Smooth muscle cell (in vitro differentiated cells): Measurements from ENCODE around the gene CACNA1H. TPM values are rescaled to one million over a fixed set of nuclear protein-coding genes. Genes with fewer than 3 reads are reported as not detected.

ENCODE experiments used
- DNase-seq: peaks from one replicate; lab custom pipeline; 2025; ENCODE audit not compliant: unreplicated experiment; lab: John Stamatoyannopoulos, UW
- H2AFZ ChIP-seq: fragments of 200-600 bp; sonication (generic); 2 replicates; pipeline ENCODE4 v1.6.0; 2016; ENCODE audit warnings: antibody characterized with exemption, low read depth, mild to moderate bottlenecking
- H3F3A ChIP-seq: fragments of 200-600 bp; sonication (generic); 2 replicates; pipeline ENCODE4 v1.6.0; 2017; ENCODE audit warnings: antibody characterized with exemption, low read depth
- H3K27ac ChIP-seq: fragments of 200-600 bp; sonication (generic); 2 replicates; pipeline ENCODE4 v1.5.1; 2016; ENCODE audit warnings: low read depth, mild to moderate bottlenecking
- H3K27me3 ChIP-seq: fragments of 200-600 bp; sonication (generic); 2 replicates; pipeline ENCODE4 v1.6.1; 2016; ENCODE audit warnings: low read depth, mild to moderate bottlenecking
- H3K36me3 ChIP-seq: fragments of 200-600 bp; sonication (generic); 2 replicates; pipeline ENCODE4 v1.5.1; 2016; ENCODE audit warnings: low read depth
- H3K4me1 ChIP-seq: fragments of 200-600 bp; sonication (generic); 2 replicates; pipeline ENCODE4 v1.5.1; 2016; ENCODE audit warnings: low read depth
- H3K4me2 ChIP-seq: fragments of 200-600 bp; sonication (generic); 2 replicates; pipeline ENCODE4 v1.6.0; 2016; ENCODE audit warnings: mild to moderate bottlenecking
- H3K4me3 ChIP-seq: fragments of 200-600 bp; sonication (generic); 2 replicates; pipeline ENCODE4 v1.5.1; 2016; ENCODE audit warnings: mild to moderate bottlenecking
- H3K79me2 ChIP-seq: fragments of 200-600 bp; sonication (generic); 2 replicates; pipeline ENCODE4 v1.6.0; 2016; ENCODE audit warnings: low read depth, mild to moderate bottlenecking
- H3K9ac ChIP-seq: fragments of 200-600 bp; sonication (generic); 2 replicates; pipeline ENCODE4 v1.6.0; 2016; ENCODE audit warnings: low read depth
- H3K9me3 ChIP-seq: fragments of 200-600 bp; sonication (generic); replicated peaks from 2 replicates; pipeline ENCODE4 v1.5.1; 2016; ENCODE audit warnings: low read depth
- H4K20me1 ChIP-seq: fragments of 200-600 bp; sonication (generic); 2 replicates; pipeline ENCODE4 v1.6.0; 2016; ENCODE audit warnings: low read depth
- WGBS: methylation state at CpG from one replicate; pipeline ENCODE4 v1.1.7; 2016; ENCODE audit warnings: low lambda C conversion rate; 5-methylcytosine and 5-hydroxymethylcytosine counted together
- polyA plus RNA-seq: library from polyadenylated mRNA; unstranded; fragments of >200 nt; fragmentation: Nextera tagmentation; extraction: Ambion mirVana; gene quantifications from 2 replicates; pipeline ENCODE4 v1.2.1, GENCODE V29; 2016
- total RNA-seq: library from RNA; depleted of rRNA; stranded (reverse); fragments of >200 nt; gene quantifications from 2 replicates; pipeline ENCODE4 v1.2.3, GENCODE V29; 2014
- TF ChIP-seq, protein P1 (sequence below): fragments of 200-600 bp; sonication (generic); IDR thresholded peaks from 2 replicates; pipeline ENCODE4 v1.5.1; 2017; ENCODE audit warnings: borderline replicate concordance, mild to moderate bottlenecking, antibody characterized with exemption; ENCODE audit not compliant: insufficient read depth, poor library complexity, severe bottlenecking

The CACNA1H gene
- total and polyA plus RNA-seq, 2 experiments from 2014 or later, result 1.7 to 2.6 TPM

DNA sequence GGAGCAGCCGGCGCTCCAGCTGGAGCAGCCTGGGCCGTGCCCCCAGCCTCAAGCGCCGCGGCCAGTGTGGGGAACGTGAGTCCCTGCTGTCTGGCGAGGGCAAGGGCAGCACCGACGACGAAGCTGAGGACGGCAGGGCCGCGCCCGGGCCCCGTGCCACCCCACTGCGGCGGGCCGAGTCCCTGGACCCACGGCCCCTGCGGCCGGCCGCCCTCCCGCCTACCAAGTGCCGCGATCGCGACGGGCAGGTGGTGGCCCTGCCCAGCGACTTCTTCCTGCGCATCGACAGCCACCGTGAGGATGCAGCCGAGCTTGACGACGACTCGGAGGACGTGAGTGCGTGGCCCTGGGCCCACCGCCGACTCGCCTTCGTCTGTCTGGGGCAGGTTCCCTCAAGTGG is 56.2 kb downstream of the CACNA1H start:
- H3K4me3 ChIP-seq, result no peak overlapping the region
- H3K27me3 ChIP-seq, result no peaks in the 10 kb centered on the region
- H2AFZ ChIP-seq, result no peak overlapping the region
- DNase-seq, result no peak
- H3K4me1 ChIP-seq, result no peaks in the 10 kb centered on the region
- no peaks in the 10 kb centered on the region for H3K9me3 ChIP-seq
- no peak overlapping the region for H3K4me2 ChIP-seq
- 94% methylated on average over 29 of the region's 43 CpGs for WGBS
- H3K79me2 ChIP-seq, result no peaks in the 10 kb centered on the region
- no peaks in the 10 kb centered on the region for H3K36me3 ChIP-seq
- H3K9ac ChIP-seq, result no peak overlapping the region
- H4K20me1 ChIP-seq, result no peaks in the 10 kb centered on the region
- TF ChIP-seq, protein P1, sequence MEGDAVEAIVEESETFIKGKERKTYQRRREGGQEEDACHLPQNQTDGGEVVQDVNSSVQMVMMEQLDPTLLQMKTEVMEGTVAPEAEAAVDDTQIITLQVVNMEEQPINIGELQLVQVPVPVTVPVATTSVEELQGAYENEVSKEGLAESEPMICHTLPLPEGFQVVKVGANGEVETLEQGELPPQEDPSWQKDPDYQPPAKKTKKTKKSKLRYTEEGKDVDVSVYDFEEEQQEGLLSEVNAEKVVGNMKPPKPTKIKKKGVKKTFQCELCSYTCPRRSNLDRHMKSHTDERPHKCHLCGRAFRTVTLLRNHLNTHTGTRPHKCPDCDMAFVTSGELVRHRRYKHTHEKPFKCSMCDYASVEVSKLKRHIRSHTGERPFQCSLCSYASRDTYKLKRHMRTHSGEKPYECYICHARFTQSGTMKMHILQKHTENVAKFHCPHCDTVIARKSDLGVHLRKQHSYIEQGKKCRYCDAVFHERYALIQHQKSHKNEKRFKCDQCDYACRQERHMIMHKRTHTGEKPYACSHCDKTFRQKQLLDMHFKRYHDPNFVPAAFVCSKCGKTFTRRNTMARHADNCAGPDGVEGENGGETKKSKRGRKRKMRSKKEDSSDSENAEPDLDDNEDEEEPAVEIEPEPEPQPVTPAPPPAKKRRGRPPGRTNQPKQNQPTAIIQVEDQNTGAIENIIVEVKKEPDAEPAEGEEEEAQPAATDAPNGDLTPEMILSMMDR, result no peak
- H3F3A ChIP-seq, result no peaks in the 10 kb centered on the region
- no peak overlapping the region for H3K27ac ChIP-seq

DNA sequence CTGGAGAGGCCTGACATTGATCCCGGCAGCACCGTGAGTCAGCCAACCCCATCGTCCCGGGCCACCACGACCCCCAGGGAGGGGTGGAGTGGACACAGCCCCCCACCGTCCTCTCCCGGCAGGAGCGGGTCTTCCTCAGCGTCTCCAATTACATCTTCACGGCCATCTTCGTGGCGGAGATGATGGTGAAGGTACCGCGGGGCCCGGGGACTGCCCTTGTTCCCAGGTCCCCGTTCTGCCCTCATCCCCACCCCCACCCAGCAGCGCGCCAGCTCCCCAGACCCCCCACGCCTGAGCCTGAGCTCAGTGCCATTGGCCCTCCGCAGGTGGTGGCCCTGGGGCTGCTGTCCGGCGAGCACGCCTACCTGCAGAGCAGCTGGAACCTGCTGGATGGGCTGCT is 57.6 kb downstream of the CACNA1H start:
- H3K9me3 ChIP-seq, result no peaks in the 10 kb centered on the region
- WGBS, result 97% methylated on average over 18 of the region's 23 CpGs

DNA sequence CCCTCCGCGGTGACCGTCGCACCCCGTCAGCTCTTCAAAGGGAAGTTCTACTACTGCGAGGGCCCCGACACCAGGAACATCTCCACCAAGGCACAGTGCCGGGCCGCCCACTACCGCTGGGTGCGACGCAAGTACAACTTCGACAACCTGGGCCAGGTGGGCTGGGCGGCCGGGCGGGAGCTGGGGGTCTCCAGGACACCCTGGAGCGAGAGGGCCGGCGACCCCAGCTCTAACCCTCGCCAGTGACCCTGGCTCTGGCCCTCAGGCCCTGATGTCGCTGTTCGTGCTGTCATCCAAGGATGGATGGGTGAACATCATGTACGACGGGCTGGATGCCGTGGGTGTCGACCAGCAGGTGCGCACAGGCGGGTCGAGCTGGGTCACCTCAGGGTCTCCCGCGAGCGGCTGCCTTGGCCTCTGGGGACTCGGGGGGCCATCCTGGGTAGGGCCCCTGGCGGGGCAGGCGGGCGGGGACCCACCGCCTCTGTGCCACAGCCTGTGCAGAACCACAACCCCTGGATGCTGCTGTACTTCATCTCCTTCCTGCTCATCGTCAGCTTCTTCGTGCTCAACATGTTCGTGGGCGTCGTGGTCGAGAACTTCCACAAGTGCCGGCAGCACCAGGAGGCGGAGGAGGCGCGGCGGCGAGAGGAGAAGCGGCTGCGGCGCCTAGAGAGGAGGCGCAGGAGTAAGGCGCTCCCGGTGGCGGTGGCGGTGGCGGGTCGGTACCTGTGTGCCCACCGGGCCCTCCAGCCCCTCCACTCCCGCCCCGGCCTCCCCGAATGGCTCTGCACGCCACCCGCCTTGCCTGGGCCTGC is 58.8 kb downstream of the CACNA1H start:
- Histone ChIP-seq H3K4me1 (no peaks in the 10 kb centered on the region), H4K20me1 (no peaks in the 10 kb centered on the region), H3K79me2 (no peaks in the 10 kb centered on the region), H3K36me3 (no peaks in the 10 kb centered on the region), H3K4me3 (no peak overlapping the region), H3F3A (no peaks in the 10 kb centered on the region), H3K9ac (no peak overlapping the region), H3K27ac (no peak overlapping the region), H3K4me2 (no peak overlapping the region), H3K9me3 (no peaks in the 10 kb centered on the region), H2AFZ (no peak overlapping the region), H3K27me3 (no peaks in the 10 kb centered on the region)
- TF ChIP-seq, protein P1, result no peak
- no peak for DNase-seq
- 97% methylated on average over 44 of the region's 65 CpGs for WGBS

More for the DNA sequence above, 57.6 kb downstream of the CACNA1H start:
- Histone ChIP-seq H3K79me2 (no peaks in the 10 kb centered on the region), H3K4me1 (no peaks in the 10 kb centered on the region), H3K9ac (no peak overlapping the region), H3K36me3 (no peaks in the 10 kb centered on the region), H2AFZ (no peak overlapping the region), H3K4me2 (no peak overlapping the region), H3F3A (no peaks in the 10 kb centered on the region), H3K27ac (no peak overlapping the region), H3K4me3 (no peak overlapping the region), H4K20me1 (no peaks in the 10 kb centered on the region), H3K27me3 (no peaks in the 10 kb centered on the region)
- TF ChIP-seq, protein P1, result no peak
- no peak for DNase-seq

DNA sequence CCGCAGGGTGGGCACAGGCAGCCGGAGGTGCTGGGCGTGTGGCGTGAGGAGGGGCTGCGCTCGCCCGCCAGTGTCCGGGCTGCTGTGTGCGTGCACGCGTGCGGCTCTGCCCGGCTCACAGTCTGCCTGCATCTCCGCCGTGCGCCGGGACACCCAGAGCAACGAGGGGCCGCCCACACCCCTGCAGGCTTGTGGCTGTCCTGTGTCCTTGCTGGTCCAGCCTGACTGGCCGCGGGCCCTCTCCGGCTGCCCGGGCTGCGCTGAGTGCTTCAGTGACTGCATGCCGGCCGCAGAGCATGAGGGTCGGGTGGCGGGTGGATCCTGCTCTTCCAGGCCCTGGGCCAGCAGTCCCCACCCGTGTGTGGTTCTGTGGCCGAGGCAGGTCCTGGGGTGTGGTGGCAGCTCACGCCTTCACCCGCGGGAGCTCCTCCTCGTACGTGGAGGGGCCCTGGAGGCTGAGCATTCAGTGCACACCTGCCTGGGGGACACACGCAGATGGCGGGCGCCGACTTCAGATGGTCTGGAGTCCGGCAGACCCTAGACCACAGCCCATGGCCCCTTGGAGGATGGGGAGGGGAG is 59.8 kb downstream of the CACNA1H start:
- Histone ChIP-seq H3K4me3 (no peak overlapping the region), H3K27me3 (no peaks in the 10 kb centered on the region), H3K79me2 (no peaks in the 10 kb centered on the region), H3K27ac (no peak overlapping the region), H3F3A (no peaks in the 10 kb centered on the region), H3K36me3 (no peaks in the 10 kb centered on the region), H3K4me2 (no peak overlapping the region), H3K4me1 (no peaks in the 10 kb centered on the region), H3K9ac (no peak overlapping the region), H4K20me1 (no peaks in the 10 kb centered on the region), H3K9me3 (no peaks in the 10 kb centered on the region), H2AFZ (no peak overlapping the region)
- TF ChIP-seq, protein P1, result no peak
- DNase-seq, result no peak
- 97% methylated on average over 33 of the region's 40 CpGs for WGBS
